Stimulated activated CD8-positive, alpha-beta memory T cell treated with anti-CD3 and anti-CD28 coated beads, Interleukin-2, amount 100 ng/mL, for 48 hours (primary cell): Measurements from ENCODE around the gene NCSTN.

Experiments
- DNase-seq, 2 donors: peaks; one replicate each; pipeline ENCODE4 v3.0.0-alpha.2; 2020; ENCODE audit warnings: low read depth in 2 of 2

NCSTN gene

GRCh38 chr1:160406131-160406968, 63.2 kb downstream of the NCSTN start:
- DNase-seq: no peak

GRCh38 chr1:160407839-160408801, 64.9 kb downstream of the NCSTN start:
- DNase-seq: no peak
